CD4-positive, alpha-beta memory T cell (primary cell): ENCODE measurements around the gene ICE1. TPM values are rescaled to one million over a fixed set of nuclear protein-coding genes. Genes with fewer than 3 reads are reported as not detected.

Source experiments
- CTCF ChIA-PET: fragments of 350-600 bp; sonication (Branson Sonifier 250); formaldehyde crosslinking; loops from one replicate; lab custom pipeline; 2021; ENCODE audit warnings: inconsistent platforms; ENCODE audit not compliant: partially characterized antibody; lab: Charles Lee
- POLR2A ChIA-PET: fragments of 350-600 bp; sonication (Branson Sonifier 250); formaldehyde crosslinking; loops from one replicate; lab custom pipeline; 2021; ENCODE audit not compliant: partially characterized antibody; lab: Charles Lee
- DNase-seq, 5 donors: peaks; one replicate each; pipeline versions ENCODE4 v3.0.0 to v3.0.0-alpha.2; 2020 to 2022; ENCODE audit warnings: mixed read lengths in 1 of 5
- H3K27ac ChIP-seq: one replicate; pipeline ENCODE4 v1.7.0; 2013; ENCODE audit warnings: low read depth, low read length
- H3K27me3 ChIP-seq: 2 replicates; pipeline ENCODE4 v1.7.0; 2013; ENCODE audit warnings: mild to moderate bottlenecking, low read length, moderate library complexity; ENCODE audit not compliant: insufficient read depth
- H3K36me3 ChIP-seq: 2 replicates; pipeline ENCODE4 v1.7.0; 2013; ENCODE audit warnings: mild to moderate bottlenecking, low read length, moderate library complexity; ENCODE audit not compliant: insufficient read depth
- H3K4me1 ChIP-seq: 2 replicates; pipeline ENCODE4 v1.7.0; 2013; ENCODE audit warnings: mild to moderate bottlenecking, low read length, moderate library complexity; ENCODE audit not compliant: insufficient read depth
- H3K4me3 ChIP-seq, 2 donors: one replicate each; pipeline ENCODE4 v1.7.0; 2013; ENCODE audit warnings: low read length in 2 of 2, mild to moderate bottlenecking in 1 of 2
- H3K9me3 ChIP-seq, 2 donors: one replicate each; pipeline ENCODE4 v1.7.0; 2013; ENCODE audit warnings: low read length in 2 of 2, control low read depth in 1 of 2; ENCODE audit not compliant: control insufficient read depth in 1 of 2
- H3K27ac Mint-ChIP-seq, 7 donors: one replicate each; pipeline ENCODE4 v1.8.0; 2020 to 2021; ENCODE audit warnings: mixed read lengths in 7 of 7, mild to moderate bottlenecking in 6 of 7, inconsistent platforms in 3 of 7, moderate library complexity in 3 of 7
- H3K27me3 Mint-ChIP-seq, 2 donors: one replicate each; pipeline ENCODE4 v1.8.0; 2020 to 2021; ENCODE audit warnings: mixed read lengths in 2 of 2
- H3K36me3 Mint-ChIP-seq, 2 donors: one replicate each; pipeline ENCODE4 v1.8.0; 2020 to 2021; ENCODE audit warnings: mixed read lengths in 2 of 2, inconsistent platforms in 1 of 2, mild to moderate bottlenecking in 1 of 2
- H3K4me1 Mint-ChIP-seq, 4 donors: one replicate each; pipeline ENCODE4 v1.8.0; 2020 to 2021; ENCODE audit warnings: mixed read lengths in 4 of 4, mild to moderate bottlenecking in 1 of 4
- H3K4me3 Mint-ChIP-seq, 8 donors: one replicate each; pipeline ENCODE4 v1.8.0; 2020 to 2021; ENCODE audit warnings: mixed read lengths in 8 of 8, mild to moderate bottlenecking in 7 of 8, moderate library complexity in 6 of 8, inconsistent platforms in 3 of 8
- H3K9me3 Mint-ChIP-seq, 8 donors: one replicate each; pipeline ENCODE4 v1.8.0; 2020 to 2021; ENCODE audit warnings: mixed read lengths in 8 of 8, mild to moderate bottlenecking in 5 of 8, inconsistent platforms in 3 of 8, moderate library complexity in 1 of 8
- intact Hi-C: fragments of 100-400 bp; cut with micrococcal nuclease; formaldehyde crosslinking; loops from one replicate; pipeline ENCODE4 v1.15.1; 2023
- polyA plus RNA-seq, 2 donors: library from polyadenylated mRNA; unstranded; fragments of 300-500 nt; fragmentation: Illumina TruSeq; gene quantifications; one replicate each; pipeline ENCODE4 v1.2.3, GENCODE V29; 2021
- total RNA-seq, 2 experiments: library from RNA; stranded (reverse); gene quantifications; one replicate each; pipeline ENCODE4 v1.2.3, GENCODE V29; 2021

Gene ICE1
- total and polyA plus RNA-seq, 4 experiments from 2014 or later: 8.9 to 52.1 (median 36.4) TPM

DNA sequence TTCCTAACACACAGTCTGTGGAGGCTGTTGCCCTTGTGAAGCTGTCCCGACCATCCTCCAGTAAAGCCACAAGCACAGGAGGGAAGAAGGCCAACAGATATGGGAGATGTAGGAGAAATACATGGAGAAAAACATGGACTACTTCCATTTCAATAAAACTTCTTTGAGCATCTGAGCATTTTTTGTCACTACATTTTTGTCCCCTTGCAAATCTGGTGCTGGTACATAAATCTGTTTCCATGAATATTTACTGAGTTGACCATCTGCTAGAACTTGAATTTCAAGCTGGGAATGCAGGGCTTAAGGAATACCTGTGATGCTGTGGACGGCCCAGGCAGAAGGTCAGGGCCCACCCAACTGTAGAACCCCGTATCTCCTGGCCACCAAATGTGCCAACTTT lies 43.9 kb upstream of the ICE1 start:
- Mint-ChIP-seq H3K36me3 (no peaks in the 10 kb centered on the region), H3K27ac (no peak overlapping the region), H3K27me3 (no peaks in the 10 kb centered on the region), H3K4me1 (no peaks in the 10 kb centered on the region), H3K4me3 (no peak overlapping the region), H3K9me3 (peaks cover 0 to 2% (median 0%) of the 10 kb centered on the region in 8 donors)
- ChIA-PET POLR2A (no interaction called here), CTCF (no interaction called here)
- H3K9me3 ChIP-seq: no peaks in the 10 kb centered on the region
- DNase-seq: no peak
- H3K4me1 ChIP-seq: no peaks in the 10 kb centered on the region
- no peaks in the 10 kb centered on the region for H3K36me3 ChIP-seq
- no peak overlapping the region for H3K27ac ChIP-seq
- intact Hi-C loops: no loop called here
- H3K4me3 ChIP-seq: no peak overlapping the region
- H3K27me3 ChIP-seq: no peaks in the 10 kb centered on the region

DNA sequence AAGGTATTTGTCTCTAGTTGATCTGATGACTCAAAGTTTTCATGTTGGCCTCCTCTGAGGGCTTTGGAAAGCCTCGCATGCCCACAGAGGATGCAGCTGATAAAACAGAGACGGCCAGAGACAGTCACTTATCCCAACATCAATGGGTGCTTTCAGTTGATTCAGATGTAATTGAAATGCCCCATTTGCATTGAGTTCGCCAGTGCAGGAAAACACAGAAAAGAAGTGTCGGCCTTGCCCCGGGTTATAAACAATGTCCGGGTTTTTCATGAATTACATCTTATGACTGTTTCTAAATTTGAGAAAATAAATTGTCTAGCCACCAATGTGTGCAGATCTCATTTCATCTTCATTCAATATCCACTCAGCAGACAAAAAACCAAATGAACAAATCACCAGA lies 42.2 kb upstream of the ICE1 start:
- H3K27ac Mint-ChIP-seq: no peak overlapping the region
- H3K9me3 Mint-ChIP-seq: peaks cover 0 to 1% (median 0%) of the 10 kb centered on the region in 8 donors
- intact Hi-C loops: no loop called here
- H3K27me3 Mint-ChIP-seq: no peaks in the 10 kb centered on the region
- CTCF ChIA-PET: no interaction called here
- no peaks in the 10 kb centered on the region for H3K4me1 ChIP-seq
- H3K27me3 ChIP-seq: no peaks in the 10 kb centered on the region
- H3K27ac ChIP-seq: no peak overlapping the region
- H3K4me3 Mint-ChIP-seq: no peak overlapping the region
- POLR2A ChIA-PET: no interaction called here
- no peaks in the 10 kb centered on the region for H3K4me1 Mint-ChIP-seq
- no peaks in the 10 kb centered on the region for H3K36me3 ChIP-seq
- no peaks in the 10 kb centered on the region for H3K36me3 Mint-ChIP-seq
- H3K4me3 ChIP-seq: no peak overlapping the region
- no peak for DNase-seq
- H3K9me3 ChIP-seq: no peaks in the 10 kb centered on the region

DNA sequence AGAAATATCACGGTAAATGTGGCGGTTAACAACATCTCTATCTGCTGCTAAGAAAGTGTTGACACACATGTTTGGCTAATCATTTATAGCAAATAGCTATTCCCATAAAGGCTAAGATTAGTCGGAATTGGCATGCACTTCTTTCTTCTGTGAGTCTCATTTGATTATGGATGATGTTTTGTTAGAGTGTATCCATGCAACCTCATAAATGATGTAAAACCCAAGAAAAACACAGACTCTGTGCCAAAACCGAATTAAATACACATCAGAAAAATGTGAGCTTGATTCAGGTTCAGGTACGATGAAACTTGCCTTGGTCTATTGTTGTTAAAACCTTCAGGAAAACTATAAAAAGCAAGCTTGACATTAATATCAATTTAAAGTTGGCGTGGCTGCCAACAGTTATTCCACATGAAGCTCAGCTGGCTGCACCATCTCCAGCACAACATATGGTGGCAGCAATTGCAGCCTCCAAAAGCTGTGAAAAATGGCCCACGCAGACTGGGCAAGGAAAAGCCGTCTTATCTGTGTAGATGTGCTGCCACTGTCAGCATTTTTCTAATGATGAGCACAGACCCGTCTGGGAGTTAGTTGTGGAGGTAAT lies 41.1 kb upstream of the ICE1 start:
- no peaks in the 10 kb centered on the region for H3K27me3 ChIP-seq
- Mint-ChIP-seq H3K4me3 (no peak overlapping the region), H3K27ac (no peak overlapping the region), H3K36me3 (no peaks in the 10 kb centered on the region), H3K4me1 (no peaks in the 10 kb centered on the region), H3K27me3 (no peaks in the 10 kb centered on the region), H3K9me3 (no peaks in the 10 kb centered on the region)
- POLR2A ChIA-PET: no interaction called here
- CTCF ChIA-PET: no interaction called here
- no peaks in the 10 kb centered on the region for H3K9me3 ChIP-seq
- H3K36me3 ChIP-seq: no peaks in the 10 kb centered on the region
- H3K4me3 ChIP-seq: no peak overlapping the region
- DNase-seq: no peak
- no peak overlapping the region for H3K27ac ChIP-seq
- no peaks in the 10 kb centered on the region for H3K4me1 ChIP-seq
- intact Hi-C loops: no loop called here

- Histone ChIP-seq H3K4me1 (no peaks in the 10 kb centered on the region), H3K27me3 (no peaks in the 10 kb centered on the region), H3K4me3 (no peak overlapping the region), H3K9me3 (no peaks in the 10 kb centered on the region), H3K36me3 (no peaks in the 10 kb centered on the region), H3K27ac (no peak overlapping the region)
- Mint-ChIP-seq H3K4me3 (no peak overlapping the region), H3K36me3 (no peaks in the 10 kb centered on the region), H3K9me3 (no peaks in the 10 kb centered on the region), H3K4me1 (no peaks in the 10 kb centered on the region), H3K27me3 (no peaks in the 10 kb centered on the region), H3K27ac (no peak overlapping the region)
- ChIA-PET POLR2A (no interaction called here), CTCF (no interaction called here)
- no peak for DNase-seq
- intact Hi-C loops: no loop called here
Observed at GRCh38 chr5:5383461-5383860, 39.0 kb upstream of the ICE1 start.

- H3K36me3 ChIP-seq: no peaks in the 10 kb centered on the region
- no peaks in the 10 kb centered on the region for H3K27me3 ChIP-seq
- H3K36me3 Mint-ChIP-seq: no peaks in the 10 kb centered on the region
- H3K27ac Mint-ChIP-seq: no peak overlapping the region
- POLR2A ChIA-PET: no interaction called here
- DNase-seq: no peak
- H3K4me1 ChIP-seq: no peaks in the 10 kb centered on the region
- no peaks in the 10 kb centered on the region for H3K9me3 ChIP-seq
- H3K27me3 Mint-ChIP-seq: no peaks in the 10 kb centered on the region
- intact Hi-C loops: no loop called here
- no peak overlapping the region for H3K4me3 ChIP-seq
- no peak overlapping the region for H3K4me3 Mint-ChIP-seq
- CTCF ChIA-PET: no interaction called here
- no peaks in the 10 kb centered on the region for H3K9me3 Mint-ChIP-seq
- H3K27ac ChIP-seq: no peak overlapping the region
- no peaks in the 10 kb centered on the region for H3K4me1 Mint-ChIP-seq
Observed at GRCh38 chr5:5384660-5385330, 37.7 kb upstream of the ICE1 start.

DNA sequence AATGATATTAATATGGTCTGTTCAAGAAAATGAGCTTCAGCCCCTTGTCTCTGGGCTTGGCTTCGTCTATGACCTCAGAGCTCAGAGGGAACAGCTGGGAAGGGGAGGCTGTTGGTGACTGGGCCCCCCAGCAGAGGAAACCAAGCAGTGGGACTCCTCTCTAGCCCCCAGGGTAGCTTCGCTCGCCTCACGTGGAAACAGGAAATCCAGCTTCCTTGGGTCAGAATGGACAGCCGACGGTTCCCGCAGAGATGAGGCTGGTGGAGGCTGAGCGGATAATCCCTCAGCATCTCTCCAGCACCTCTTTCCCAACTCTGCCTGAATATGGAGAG lies 37.2 kb upstream of the ICE1 start:
- H3K9me3 Mint-ChIP-seq: no peaks in the 10 kb centered on the region
- H3K4me1 Mint-ChIP-seq: no peaks in the 10 kb centered on the region
- H3K4me3 Mint-ChIP-seq: no peak overlapping the region
- H3K27ac Mint-ChIP-seq: no peak overlapping the region
- H3K27me3 Mint-ChIP-seq: no peaks in the 10 kb centered on the region
- no peaks in the 10 kb centered on the region for H3K36me3 ChIP-seq
- intact Hi-C loops: no loop called here
- ChIA-PET CTCF (no interaction called here), POLR2A (no interaction called here)
- no peak overlapping the region for H3K4me3 ChIP-seq
- H3K27me3 ChIP-seq: no peaks in the 10 kb centered on the region
- no peak overlapping the region for H3K27ac ChIP-seq
- no peak for DNase-seq
- no peaks in the 10 kb centered on the region for H3K9me3 ChIP-seq
- no peaks in the 10 kb centered on the region for H3K36me3 Mint-ChIP-seq
- H3K4me1 ChIP-seq: no peaks in the 10 kb centered on the region

DNA sequence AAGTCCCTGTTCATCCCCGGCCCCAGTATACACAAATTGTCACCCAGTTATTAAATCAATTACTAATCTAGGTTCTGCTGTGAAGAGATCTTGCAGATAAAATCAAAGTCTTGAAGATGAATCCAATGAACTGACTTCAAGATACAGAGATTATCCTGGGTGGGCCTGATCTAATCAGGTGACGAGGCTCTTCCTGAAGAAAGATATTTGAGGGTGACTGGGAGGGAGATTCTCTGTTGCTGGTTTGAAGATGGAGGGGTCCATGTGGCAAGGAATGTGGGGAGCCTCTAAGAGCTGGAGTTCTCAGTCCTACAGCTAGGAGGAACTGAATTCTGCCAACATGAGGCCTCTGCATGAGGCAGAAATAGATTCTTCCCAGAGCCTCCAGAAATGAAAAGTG lies 36.1 kb upstream of the ICE1 start:
- no peaks in the 10 kb centered on the region for H3K36me3 ChIP-seq
- H3K27me3 Mint-ChIP-seq: no peaks in the 10 kb centered on the region
- no peak overlapping the region for H3K4me3 Mint-ChIP-seq
- ChIA-PET POLR2A (no interaction called here), CTCF (no interaction called here)
- H3K27me3 ChIP-seq: no peaks in the 10 kb centered on the region
- no peak overlapping the region for H3K27ac Mint-ChIP-seq
- intact Hi-C loops: no loop called here
- H3K4me1 ChIP-seq: no peaks in the 10 kb centered on the region
- no peaks in the 10 kb centered on the region for H3K4me1 Mint-ChIP-seq
- H3K9me3 ChIP-seq: no peaks in the 10 kb centered on the region
- no peaks in the 10 kb centered on the region for H3K36me3 Mint-ChIP-seq
- no peaks in the 10 kb centered on the region for H3K9me3 Mint-ChIP-seq
- H3K4me3 ChIP-seq: no peak overlapping the region
- no peak overlapping the region for H3K27ac ChIP-seq
- no peak for DNase-seq
